ENCODE results near the gene AGPAT3.
A peak's percentile ranks its signal among the peaks of the same experiment; 100 is the strongest.

AGPAT3 gene

GRCh38 chr21:44020551-44020950, 155.5 kb downstream of the AGPAT3 start:
- intact Hi-C loops (cut with DNase I) = no loop called here
- peak in 1 of 10 donors; percentile 31 for DNase-seq

- DNase-seq = no peak
- intact Hi-C loops (cut with DNase I) = no loop called here
Measured at GRCh38 chr21:44021064-44021463, 156.0 kb downstream of the AGPAT3 start.

GRCh38 chr21:44024257-44024656, 159.2 kb downstream of the AGPAT3 start:
- DNase-seq = peak in 1 of 10 donors; percentile 33
- intact Hi-C loops (cut with DNase I) = no loop called here

GRCh38 chr21:44024887-44025353, 159.9 kb downstream of the AGPAT3 start:
- peak in 7 of 10 donors; percentile 27 to 92 (median 43) for DNase-seq
- intact Hi-C loops (cut with DNase I) = no loop called here

GRCh38 chr21:44027607-44028286, 162.7 kb downstream of the AGPAT3 start:
- intact Hi-C loops (cut with DNase I) = no loop called here
- peak in 1 of 10 donors; percentile 49 for DNase-seq

- peak in 1 of 10 donors; percentile 51 for DNase-seq
- intact Hi-C loops (cut with DNase I) = no loop called here
Measured at GRCh38 chr21:44028287-44028659, 163.2 kb downstream of the AGPAT3 start.

GRCh38 chr21:44029460-44030087, 164.6 kb downstream of the AGPAT3 start:
- intact Hi-C loops (cut with DNase I) = no loop called here
- peak in 1 of 10 donors; percentile 65 for DNase-seq

- intact Hi-C loops (cut with DNase I) = no loop called here
- peak in 1 of 10 donors; percentile 9 for DNase-seq
Measured at GRCh38 chr21:44035244-44035643, 170.2 kb downstream of the AGPAT3 start.
